Esophagus squamous epithelium (tissue), 4 donors: ENCODE measurements around the gene CRTC3.

Experiments used
- POLR2A ChIP-seq, 4 donors: fragments of 450-650 bp; IDR thresholded peaks; one replicate each; pipeline ENCODE4 v1.6.1; 2017; ENCODE audit warnings: antibody characterized with exemption in 4 of 4, mild to moderate bottlenecking in 4 of 4, moderate library complexity in 3 of 4
- TF ChIP-seq, protein P1 (sequence below), 6 experiments: fragments of 450-650 bp in 4 of 6; fragments of 200-600 bp in 2 of 6; sonication (generic) in 2 of 6; IDR thresholded peaks; one replicate each; pipeline ENCODE4 v1.5.1; 2016 to 2019; ENCODE audit warnings: antibody characterized with exemption in 6 of 6, mild to moderate bottlenecking in 4 of 6, moderate library complexity in 4 of 6

DNA sequence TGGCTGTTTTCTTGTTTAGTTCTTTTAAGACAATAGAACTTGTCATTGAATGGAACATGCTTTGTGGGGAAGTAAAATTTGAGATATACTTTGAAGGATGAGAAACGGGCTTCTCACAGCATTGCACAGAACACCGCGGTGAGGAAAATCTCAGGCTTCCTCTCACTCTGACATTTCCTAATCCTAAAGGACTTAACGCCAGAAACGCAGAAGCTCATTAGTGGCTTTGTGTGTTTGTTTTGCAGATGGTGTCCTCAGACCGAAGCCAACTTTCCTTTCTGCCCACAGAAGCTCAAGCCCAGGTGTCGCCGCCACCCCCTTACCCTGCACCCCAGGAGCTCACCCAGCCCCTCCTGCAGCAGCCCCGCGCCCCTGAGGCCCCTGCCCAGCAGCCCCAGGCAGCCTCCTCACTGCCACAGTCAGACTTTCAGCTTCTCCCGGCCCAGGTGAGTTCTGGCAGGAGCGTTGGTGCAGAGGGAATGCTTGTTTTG, 108.5 kb downstream of the CRTC3 start:
- TF ChIP-seq, protein P1, sequence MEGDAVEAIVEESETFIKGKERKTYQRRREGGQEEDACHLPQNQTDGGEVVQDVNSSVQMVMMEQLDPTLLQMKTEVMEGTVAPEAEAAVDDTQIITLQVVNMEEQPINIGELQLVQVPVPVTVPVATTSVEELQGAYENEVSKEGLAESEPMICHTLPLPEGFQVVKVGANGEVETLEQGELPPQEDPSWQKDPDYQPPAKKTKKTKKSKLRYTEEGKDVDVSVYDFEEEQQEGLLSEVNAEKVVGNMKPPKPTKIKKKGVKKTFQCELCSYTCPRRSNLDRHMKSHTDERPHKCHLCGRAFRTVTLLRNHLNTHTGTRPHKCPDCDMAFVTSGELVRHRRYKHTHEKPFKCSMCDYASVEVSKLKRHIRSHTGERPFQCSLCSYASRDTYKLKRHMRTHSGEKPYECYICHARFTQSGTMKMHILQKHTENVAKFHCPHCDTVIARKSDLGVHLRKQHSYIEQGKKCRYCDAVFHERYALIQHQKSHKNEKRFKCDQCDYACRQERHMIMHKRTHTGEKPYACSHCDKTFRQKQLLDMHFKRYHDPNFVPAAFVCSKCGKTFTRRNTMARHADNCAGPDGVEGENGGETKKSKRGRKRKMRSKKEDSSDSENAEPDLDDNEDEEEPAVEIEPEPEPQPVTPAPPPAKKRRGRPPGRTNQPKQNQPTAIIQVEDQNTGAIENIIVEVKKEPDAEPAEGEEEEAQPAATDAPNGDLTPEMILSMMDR (IDR thresholded peaks at IDR 0.05), result no peak
- TF ChIP-seq POLR2A (IDR thresholded peaks at IDR 0.05), result no peak
